Stimulated activated CD8-positive, alpha-beta memory T cell treated with anti-CD3 and anti-CD28 coated beads, Interleukin-7, amount 100 ng/mL, for 24 hours (primary cell): ENCODE data around the gene CGREF1.
A peak's percentile ranks its signal among the peaks of the same experiment; 100 is the strongest.
"Not testable (repeated sequence)": the region's sequence is repeated elsewhere in the genome, so short reads cannot be mapped to it uniquely, and the experiment has no call there.

Experiments
- DNase-seq: peaks from one replicate; pipeline ENCODE4 v3.0.0-alpha.2; 2020; ENCODE audit warnings: low read depth

Gene CGREF1

DNA sequence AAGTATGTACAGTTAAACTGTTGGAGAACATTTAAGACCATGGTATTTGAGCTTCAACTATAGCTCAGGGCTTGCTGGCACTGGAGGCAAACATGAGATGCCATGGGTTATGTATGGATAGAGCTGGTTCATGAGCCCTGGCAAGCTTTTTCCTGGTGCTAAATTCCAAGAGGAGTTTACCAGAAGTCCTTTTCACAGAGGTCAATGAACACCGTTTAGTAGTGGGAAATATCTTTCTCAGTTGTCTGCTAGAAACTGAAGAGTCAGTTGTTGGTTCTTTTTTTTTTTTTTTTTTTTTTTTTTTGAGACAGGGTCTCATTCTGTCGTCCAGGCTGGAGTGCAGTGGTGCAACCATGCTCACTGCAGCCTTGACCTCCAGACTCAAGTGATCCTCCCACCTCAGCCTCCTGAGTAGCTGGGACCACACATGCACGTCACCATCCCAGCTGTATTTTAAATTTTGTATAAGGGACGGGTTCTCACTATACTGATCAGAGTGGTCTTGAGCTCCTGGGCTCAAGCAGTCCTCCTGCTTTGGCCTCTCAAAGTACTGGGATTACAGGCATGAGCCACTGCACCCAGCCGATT lies 31.0 kb downstream of the CGREF1 start:
- no peak for DNase-seq

GRCh38 chr2:27086724-27087593 lies 32.0 kb downstream of the CGREF1 start, which contains the start of gene KHK:
KHK (plus strand) TSS chr2:27086772; CDS start chr2:27087260, 488 bp downstream.
- DNase-seq: no peak

DNA sequence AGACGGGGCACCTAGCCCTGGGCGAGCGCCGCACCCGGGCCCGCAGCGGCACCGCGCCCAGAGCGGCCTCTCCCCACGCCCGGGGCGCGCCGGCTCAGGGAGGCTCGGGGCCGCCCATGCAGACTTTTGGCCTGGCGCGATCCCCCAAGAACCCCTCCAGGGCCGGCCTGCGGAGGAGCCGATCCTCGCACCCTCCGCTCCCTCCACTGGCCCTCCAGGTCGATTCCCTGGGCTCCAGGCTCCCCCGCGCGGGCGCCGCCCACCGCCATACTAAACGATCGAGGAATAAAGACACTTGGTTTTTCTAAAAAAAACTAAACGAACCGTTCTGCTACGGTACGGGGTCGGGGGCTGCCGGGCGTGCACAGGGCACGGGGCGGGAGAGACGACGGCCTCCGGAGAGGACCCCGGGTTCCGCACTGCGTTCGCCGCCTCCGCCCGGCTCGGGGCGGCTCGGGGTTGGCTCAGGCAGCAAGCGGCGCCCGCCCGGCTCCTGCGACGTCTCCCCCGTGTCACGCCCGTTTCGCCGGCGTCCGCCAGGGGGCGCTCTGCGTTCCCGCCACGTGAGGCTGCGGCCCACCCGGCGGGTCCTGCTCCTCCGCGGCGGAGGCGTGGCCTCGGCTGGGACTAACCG lies 32.7 kb downstream of the CGREF1 start:
- DNase-seq: peak; percentile 94

DNA sequence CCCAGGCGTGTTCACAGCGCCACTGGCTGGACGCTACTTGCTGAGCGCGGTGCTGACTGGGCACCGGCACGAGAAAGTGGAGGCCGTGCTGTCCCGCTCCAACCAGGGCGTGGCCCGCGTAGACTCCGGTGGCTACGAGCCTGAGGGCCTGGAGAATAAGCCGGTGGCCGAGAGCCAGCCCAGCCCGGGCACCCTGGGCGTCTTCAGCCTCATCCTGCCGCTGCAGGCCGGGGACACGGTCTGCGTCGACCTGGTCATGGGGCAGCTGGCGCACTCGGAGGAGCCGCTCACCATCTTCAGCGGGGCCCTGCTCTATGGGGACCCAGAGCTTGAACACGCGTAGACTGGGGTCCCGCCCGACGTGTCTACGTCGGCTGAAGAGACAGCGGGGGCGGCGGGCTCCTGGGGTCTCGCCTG lies 33.2 kb downstream of the CGREF1 start:
- DNase-seq: no peak

GRCh38 chr2:27085062-27085672 lies 33.8 kb downstream of the CGREF1 start:
- no peak for DNase-seq

DNA sequence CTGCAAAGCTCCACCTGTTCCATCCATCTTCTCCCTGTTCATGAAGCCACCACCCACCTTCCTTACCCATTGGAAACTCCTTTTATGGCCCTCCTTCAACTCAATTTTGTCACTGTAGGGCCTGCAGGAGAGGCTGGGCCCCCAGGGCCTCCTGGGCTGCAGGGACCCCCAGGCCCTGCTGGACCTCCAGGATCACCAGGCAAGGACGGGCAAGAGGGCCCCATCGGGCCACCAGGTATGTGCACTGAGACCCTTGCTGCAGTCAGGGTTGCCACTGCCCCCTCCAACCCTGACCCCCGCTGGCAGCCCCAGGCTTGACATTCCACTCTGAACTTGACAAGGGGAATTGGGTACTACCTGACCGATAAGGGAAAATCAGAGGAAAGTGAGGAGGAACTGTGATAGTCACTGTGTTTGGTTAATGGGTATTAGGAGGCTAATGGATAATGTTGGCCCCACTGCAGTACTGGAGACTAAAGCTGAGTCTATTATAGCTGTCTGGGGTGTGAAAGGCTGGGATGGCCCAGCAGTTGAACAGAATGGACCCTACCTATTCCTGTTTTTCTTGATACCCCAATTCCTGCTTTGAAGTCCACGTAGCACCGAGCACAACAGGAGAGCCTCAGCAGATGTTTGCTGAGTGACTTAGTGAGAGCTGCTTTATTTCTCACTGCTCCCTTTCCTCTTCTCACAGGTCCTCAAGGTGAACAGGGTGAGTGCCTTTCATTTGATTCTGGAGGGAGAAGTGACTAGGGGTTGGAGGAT lies 34.4 kb downstream of the CGREF1 start:
- DNase-seq: no peak

- no peak for DNase-seq
Observed at GRCh38 chr2:27083410-27084296, 35.3 kb downstream of the CGREF1 start.

DNA sequence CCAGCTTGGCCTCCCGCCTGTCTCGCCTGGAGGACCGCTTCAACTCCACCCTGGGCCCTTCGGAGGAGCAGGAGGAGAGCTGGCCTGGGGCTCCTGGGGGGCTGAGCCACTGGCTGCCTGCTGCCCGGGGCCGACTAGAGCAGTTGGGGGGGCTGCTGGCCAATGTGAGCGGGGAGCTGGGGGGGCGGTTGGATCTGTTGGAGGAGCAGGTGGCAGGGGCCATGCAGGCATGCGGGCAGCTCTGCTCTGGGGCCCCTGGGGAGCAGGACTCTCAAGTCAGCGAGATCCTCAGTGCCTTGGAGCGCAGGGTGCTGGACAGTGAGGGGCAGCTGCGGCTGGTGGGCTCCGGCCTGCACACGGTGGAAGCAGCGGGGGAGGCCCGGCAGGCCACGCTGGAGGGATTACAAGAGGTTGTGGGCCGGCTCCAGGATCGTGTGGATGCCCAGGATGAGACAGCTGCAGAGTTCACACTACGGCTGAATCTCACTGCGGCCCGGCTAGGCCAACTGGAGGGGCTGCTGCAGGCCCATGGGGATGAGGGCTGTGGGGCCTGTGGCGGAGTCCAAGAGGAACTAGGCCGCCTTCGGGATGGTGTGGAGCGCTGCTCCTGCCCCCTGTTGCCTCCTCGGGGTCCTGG lies 36.0 kb downstream of the CGREF1 start:
- DNase-seq: no peak

DNA sequence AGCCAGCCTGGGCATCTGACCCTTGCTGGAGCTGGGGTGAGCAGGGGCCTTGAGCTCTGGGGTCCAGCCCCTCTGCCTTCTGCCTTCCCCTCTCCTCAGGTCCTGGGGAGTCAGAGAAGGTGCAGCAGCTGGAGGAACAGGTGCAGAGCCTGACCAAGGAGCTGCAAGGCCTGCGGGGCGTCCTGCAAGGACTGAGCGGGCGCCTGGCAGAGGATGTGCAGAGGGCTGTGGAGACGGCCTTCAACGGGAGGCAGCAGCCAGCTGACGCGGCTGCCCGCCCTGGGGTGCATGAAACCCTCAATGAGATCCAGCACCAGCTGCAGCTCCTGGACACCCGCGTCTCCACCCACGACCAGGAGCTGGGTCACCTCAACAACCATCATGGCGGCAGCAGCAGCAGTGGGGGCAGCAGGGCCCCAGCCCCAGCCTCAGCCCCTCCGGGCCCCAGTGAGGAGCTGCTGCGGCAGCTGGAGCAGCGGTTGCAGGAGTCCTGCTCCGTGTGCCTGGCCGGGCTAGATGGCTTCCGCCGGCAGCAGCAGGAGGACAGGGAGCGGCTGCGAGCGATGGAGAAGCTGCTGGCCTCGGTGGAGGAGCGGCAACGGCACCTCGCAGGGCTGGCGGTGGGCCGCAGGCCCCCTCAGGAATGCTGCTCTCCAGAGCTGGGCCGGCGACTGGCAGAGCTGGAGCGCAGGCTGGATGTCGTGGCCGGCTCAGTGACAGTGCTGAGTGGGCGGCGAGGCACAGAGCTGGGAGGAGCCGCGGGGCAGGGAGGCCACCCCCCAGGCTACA lies 36.8 kb downstream of the CGREF1 start:
- no peak for DNase-seq

- DNase-seq: no peak
Observed at GRCh38 chr2:27080603-27080936, 38.4 kb downstream of the CGREF1 start.

- no peak for DNase-seq
Observed at GRCh38 chr2:27080140-27080469, 38.8 kb downstream of the CGREF1 start.

GRCh38 chr2:27079233-27080139 lies 39.4 kb downstream of the CGREF1 start:
- DNase-seq: no peak

DNA sequence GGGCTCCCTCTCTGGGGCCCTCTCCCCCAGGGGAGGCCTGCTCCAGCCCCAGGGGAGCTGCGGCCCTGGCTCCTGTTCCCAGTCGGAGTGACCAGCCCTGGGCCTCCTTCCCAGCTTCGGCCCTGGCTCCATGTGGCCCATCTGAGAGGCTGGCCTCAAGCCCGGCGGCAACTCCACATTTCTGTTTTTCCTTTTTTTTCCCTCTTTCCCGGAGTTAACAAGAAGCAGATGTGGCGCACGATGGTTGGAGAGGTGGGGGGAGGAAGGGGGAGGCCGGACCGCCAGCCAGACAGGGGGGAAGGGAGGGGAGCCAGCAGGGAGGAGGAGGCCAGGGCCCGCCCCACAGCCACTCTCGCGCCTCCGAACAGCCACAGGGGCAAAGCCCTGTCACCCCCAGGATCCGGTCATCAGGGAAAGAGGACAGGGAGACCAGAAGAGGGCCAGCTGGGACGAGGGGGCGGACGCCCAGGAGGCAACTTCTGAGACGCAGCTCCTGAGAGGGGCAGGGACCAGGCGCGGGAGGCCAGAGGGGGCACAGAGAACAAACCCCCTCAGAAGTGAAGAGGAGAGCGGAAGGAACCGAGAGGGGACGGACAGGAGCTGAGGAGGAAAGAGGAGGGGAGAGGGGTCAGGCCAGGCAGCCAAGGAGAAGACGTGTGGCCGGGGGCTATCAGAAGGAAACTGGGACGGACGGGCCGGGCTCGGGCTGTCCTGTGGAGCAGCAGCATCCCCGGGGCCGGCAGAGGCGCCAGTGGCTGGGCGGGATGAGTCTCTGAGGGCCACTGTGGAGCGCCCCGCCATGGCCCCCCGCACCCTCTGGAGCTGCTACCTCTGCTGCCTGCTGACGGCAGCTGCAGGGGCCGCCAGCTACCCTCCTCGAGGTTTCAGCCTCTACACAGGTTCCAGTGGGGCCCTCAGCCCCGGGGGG lies 40.4 kb downstream of the CGREF1 start, which contains the start of gene EMILIN1:
EMILIN1 (plus strand) TSS at position 349 of the 928 bp plus-strand sequence; CDS start at position 800, 451 bp downstream.
- no peak for DNase-seq

DNA sequence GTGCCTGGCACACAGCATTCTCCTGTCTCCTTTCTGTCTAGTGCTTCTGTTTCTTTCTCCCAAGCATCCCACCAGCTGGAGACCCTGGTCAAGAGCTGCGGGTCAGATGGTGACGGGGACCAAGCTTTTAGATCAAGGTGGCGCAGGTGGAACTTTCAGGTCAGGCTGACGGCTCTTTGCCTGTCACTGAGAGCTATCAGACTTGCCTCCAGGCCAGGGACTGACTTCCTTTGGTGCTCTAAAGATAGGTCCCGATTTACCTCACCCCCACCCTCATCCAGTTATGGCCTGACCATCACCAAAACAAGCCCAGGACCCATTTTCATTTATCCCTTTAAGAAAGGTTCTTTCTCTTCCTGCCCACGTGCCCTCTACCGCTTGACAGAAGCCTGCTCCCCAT lies 41.7 kb downstream of the CGREF1 start:
- no peak for DNase-seq

- DNase-seq: no peak
Observed at GRCh38 chr2:27076323-27076722, 42.6 kb downstream of the CGREF1 start.

GRCh38 chr2:27075566-27075871 lies 43.4 kb downstream of the CGREF1 start:
- DNase-seq: not testable (repeated sequence)

DNA sequence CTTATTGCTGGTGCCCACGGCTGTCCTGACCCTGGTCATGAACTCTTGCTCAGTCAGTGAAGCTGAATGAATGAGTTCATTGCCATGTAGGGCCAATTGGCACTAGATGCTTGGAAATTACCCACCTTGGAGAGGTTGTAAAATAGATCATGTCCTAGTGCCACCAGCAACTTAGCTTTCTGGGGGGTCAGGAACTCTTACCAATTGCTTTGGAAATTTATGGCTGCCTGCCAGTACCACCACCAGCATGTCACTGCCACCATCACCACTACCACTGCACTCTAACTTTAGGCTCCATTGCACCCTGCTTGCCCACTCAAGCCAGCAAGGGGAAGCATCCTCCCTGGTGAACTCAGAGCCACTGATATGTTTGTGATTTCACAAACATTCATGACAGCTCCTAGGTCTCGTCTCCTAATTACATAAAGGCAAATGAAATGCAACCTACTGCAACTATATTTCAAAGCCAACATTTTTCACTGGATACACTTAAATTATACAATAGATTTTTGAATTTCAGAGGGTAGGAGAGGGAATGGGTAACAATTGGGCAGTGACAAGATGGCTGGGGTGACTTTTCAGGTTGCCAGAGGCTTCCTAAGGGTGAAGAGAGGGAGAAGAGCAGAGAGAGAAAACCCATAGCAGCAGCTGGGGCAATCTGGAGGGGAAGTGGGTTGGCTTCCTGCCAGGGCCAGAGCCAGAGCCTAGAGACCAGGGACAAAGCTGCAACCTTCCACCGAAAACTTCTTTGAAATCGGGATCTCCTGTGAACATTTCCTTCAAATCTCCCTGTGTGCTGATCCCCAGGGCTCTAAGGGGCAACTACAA lies 44.0 kb downstream of the CGREF1 start:
- no peak for DNase-seq
